GM20000 (cell line): ENCODE measurements around the gene MTFR2.

ENCODE experiments used
- DNase-seq: peaks from one replicate; pipeline ENCODE4 v3.0.0; 2012; ENCODE audit warnings: low spot score
- TF ChIP-seq, protein P1 (sequence below): IDR thresholded peaks from 2 replicates; pipeline ENCODE4 v1.5.1; 2012; ENCODE audit warnings: mild to moderate bottlenecking, control low read depth; ENCODE audit errors: extremely low read depth, missing control alignments

The MTFR2 gene

DNA sequence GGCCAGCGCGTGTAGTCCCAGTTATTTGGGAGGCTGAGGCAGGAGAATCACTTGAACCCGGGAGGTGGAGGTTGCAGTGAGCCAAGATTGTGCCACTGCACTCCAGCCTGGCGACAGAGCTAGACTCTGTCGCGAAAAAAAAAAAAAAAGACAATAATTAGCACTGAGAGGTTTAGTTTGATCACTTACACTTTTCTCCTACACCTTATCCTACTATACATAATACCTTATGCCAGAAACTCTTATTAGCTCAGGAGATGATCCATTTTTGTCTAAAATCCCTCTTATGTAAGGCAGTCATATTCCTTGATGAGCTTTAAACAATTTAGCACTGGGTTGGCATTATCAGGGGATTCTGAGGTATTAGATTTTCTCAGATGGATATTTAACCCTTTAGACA is 3.6 kb upstream of the MTFR2 start:
- no peak for DNase-seq
- TF ChIP-seq, protein P1, sequence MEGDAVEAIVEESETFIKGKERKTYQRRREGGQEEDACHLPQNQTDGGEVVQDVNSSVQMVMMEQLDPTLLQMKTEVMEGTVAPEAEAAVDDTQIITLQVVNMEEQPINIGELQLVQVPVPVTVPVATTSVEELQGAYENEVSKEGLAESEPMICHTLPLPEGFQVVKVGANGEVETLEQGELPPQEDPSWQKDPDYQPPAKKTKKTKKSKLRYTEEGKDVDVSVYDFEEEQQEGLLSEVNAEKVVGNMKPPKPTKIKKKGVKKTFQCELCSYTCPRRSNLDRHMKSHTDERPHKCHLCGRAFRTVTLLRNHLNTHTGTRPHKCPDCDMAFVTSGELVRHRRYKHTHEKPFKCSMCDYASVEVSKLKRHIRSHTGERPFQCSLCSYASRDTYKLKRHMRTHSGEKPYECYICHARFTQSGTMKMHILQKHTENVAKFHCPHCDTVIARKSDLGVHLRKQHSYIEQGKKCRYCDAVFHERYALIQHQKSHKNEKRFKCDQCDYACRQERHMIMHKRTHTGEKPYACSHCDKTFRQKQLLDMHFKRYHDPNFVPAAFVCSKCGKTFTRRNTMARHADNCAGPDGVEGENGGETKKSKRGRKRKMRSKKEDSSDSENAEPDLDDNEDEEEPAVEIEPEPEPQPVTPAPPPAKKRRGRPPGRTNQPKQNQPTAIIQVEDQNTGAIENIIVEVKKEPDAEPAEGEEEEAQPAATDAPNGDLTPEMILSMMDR = no peak

DNA sequence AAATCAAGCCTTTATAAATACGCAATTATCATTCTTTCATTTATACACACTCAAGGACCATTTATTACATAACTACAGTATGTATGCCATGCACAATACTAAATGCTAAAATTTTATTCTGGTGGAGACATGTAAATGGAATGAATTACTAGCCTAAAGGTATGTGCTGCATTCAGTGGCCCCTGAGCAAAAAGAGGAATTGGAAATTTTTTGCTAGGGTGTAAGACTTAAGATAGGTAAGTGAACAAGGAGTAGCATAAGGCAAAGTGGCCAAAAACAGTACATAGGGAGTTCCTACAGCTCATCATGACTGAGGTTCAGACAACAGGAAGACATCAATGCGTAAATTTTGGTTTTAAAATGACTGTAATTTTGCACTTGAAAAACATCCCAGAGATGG is 2.3 kb upstream of the MTFR2 start:
- TF ChIP-seq, protein P1 = no peak
- no peak for DNase-seq

DNA sequence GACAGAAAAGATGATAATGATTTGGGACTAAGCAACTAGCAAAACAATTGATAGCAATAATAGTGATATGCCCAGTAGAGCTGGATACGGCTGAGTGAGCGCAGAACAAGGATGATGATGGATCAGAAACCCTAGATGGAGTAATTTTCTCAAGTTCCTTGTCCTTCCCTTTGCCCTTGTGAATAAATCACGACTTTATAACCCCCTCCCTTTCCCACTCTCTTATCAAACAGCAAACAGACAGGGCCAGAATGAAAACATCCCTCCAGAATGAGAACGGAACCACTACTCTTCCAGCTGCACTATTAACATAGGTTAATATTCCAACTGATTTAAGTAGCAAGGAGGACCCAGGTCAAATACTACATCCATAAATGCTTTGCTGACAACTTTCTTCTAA is 1.3 kb upstream of the MTFR2 start:
- TF ChIP-seq, protein P1 = no peak
- no peak for DNase-seq

DNA sequence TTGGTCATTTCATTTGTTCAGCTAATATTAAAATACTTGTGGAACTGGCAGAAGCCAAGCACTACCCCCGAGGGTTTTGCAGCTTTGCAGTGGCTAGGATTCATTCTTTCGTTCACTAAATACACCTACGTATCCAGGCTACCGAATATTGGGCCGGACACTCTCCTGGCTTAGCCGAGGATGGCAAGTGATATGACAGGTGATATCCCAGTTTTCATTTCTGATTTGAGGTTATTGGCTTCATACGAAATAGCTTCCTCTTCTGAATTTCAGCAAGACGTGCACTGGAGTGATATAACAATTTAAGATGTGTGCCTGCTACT is 536 bp upstream of the MTFR2 start:
- TF ChIP-seq, protein P1 = no peak
- no peak for DNase-seq

DNA sequence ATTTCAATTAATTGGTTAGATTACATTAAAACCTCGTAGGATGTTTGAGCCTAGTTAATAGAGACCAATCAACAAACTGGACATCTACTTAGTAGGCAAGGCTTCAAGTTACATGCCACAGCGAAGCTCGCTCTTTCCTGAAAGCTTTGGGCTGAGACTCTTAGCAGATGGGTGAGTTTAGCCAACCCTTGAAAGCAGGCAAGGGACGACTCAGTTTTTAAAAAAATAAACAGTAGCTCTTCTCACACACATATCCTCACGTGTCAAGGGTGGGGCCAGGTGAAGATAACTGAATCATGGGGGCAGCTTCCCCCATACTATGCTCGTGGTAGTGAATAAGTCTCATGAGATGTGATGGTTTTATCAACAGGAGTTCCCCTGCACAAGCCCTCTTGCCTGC is 775 bp downstream of the MTFR2 start:
- TF ChIP-seq, protein P1 = no peak

DNA sequence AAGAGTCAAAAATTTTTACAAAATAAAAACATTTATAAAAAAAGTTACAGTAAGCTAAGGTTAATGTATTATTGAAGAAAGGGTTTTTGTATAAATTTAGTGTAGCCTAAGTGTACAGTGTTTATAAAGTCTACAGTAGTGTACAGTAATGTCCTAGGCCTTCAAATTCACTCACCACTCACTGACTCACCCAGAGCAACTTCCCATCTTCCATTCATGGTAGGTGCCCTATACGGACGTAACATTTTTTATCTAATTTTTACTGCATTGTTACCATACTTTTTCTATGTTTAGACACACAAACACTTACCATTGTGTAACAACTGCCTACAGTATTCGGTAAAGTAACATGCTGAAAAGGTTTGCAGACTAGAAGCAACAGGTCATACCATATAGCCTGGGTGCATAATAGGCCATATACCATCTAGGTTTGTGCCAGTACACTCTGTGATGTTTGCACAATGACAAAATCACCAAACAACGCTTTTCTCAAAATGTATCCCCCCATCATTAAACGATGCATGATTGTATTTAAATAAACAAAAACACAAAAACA is 6.0 kb downstream of the MTFR2 start:
- TF ChIP-seq, protein P1 = no peak
- DNase-seq = no peak

More for the DNA sequence above, 775 bp downstream of the MTFR2 start:
- no peak for DNase-seq

DNA sequence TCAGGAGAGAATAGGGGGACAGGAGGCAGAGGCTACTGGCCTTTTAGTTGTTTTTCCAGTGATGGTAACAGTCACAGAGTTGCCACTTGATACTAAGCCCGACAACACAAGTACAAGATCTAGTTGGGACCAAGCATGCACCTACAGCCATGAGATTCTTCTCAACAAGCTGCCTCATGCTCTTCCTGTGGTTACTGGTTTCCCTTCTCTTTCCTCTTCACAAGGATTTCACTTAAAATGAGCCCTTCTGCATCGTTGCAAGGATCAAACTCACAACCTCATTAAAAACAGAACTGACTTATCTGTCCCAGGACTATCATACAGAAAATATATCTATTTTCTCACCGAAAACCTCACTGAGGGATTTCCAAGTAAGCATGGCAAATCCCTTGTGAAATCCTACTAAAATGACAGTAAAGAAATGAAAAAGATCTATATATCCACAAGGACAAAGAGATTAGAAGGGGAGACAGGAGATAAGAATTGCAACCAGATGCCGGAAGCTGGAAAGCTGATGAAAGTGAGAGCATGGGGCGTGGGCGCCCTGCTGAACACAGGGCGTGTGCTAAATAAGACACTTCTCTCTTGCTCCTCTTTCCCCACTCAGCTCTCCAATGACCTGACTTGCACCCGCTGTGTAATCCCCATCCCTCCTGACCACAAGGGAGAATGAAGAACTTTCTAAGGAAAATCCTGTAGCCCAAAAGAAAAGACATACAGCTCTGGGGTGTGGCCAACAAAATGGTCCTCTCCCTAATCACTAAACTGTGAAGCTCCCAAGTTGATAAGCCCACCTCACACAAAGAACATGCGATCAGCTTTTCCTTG is 13.4 kb downstream of the MTFR2 start:
- TF ChIP-seq, protein P1 = no peak

More for the DNA sequence above, 13.4 kb downstream of the MTFR2 start:
- DNase-seq = no peak
